GM12873 (cell line): Measurements from ENCODE around the gene PRKAB2.

Experiments
- TF ChIP-seq, protein P1 (sequence below): IDR thresholded peaks from 2 replicates; pipeline ENCODE4 v1.5.1; 2012; ENCODE audit warnings: low read depth, mild to moderate bottlenecking, moderate library complexity, low read length, control low read depth; ENCODE audit not compliant: insufficient read depth; ENCODE audit errors: missing control alignments

The PRKAB2 gene

GRCh38 chr1:147202576-147202975 lies 30.3 kb upstream of the PRKAB2 start:
- TF ChIP-seq, protein P1, sequence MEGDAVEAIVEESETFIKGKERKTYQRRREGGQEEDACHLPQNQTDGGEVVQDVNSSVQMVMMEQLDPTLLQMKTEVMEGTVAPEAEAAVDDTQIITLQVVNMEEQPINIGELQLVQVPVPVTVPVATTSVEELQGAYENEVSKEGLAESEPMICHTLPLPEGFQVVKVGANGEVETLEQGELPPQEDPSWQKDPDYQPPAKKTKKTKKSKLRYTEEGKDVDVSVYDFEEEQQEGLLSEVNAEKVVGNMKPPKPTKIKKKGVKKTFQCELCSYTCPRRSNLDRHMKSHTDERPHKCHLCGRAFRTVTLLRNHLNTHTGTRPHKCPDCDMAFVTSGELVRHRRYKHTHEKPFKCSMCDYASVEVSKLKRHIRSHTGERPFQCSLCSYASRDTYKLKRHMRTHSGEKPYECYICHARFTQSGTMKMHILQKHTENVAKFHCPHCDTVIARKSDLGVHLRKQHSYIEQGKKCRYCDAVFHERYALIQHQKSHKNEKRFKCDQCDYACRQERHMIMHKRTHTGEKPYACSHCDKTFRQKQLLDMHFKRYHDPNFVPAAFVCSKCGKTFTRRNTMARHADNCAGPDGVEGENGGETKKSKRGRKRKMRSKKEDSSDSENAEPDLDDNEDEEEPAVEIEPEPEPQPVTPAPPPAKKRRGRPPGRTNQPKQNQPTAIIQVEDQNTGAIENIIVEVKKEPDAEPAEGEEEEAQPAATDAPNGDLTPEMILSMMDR: no peak

DNA sequence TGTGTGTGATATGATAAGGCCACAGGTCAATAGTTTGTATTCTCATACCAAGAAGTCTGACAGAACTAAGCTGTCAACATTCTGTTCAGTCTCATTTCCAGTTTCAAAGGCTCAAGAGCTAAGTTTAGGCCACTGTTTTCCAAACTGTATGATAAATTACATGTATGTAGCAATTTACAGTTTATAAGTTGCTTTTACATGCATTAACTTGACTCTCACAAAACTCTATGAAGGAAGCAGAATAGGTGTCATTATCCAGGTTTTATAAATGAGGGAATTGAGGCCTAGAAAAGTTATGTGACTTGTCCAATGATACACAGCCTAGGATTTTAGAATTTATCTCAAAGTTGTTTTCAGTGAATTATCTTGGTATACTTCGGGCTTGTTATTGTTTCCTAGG lies 29.5 kb upstream of the PRKAB2 start:
- TF ChIP-seq, protein P1: no peak

GRCh38 chr1:147201276-147201675 lies 29.0 kb upstream of the PRKAB2 start:
- TF ChIP-seq, protein P1: no peak

- TF ChIP-seq, protein P1: no peak
Observed at GRCh38 chr1:147189514-147189913, 17.2 kb upstream of the PRKAB2 start.

- TF ChIP-seq, protein P1: no peak
Observed at GRCh38 chr1:147185432-147185831, 13.2 kb upstream of the PRKAB2 start.

DNA sequence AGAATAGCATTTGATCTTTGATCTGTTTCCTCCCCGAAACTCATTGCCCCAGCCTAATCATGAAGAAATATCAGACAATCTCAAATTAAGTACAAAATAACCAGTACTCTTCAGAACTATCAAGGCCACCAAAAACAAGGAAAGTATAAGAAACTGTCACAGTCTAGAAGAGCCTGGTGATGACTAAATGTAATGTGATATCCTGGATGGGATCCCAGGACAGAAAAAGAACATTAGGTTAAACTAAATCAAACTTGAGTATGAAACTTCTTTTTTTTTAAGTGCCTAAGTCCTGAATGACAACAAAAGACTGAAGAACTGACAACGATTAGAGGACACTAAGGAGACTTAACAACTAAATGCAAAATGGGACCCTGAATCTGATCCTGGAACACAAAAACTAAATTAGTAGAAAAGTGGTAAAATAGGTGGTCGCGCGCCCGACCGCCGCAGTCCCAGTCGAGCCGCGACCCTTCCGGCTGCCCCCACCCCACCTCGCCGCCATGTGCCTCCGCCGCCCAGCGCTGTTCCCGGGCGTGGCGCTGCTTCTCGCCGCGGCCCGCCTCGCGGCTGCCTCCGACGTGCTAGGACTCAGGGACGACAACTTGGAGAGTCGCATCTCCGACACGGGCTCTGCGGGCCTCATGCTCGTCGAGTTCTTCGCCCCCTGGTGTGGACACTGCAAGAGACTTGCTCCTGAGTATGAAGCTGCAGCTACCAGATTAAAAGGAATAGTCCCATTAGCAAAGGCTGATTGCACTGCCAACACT lies 5.5 kb upstream of the PRKAB2 start:
- TF ChIP-seq, protein P1: no peak

DNA sequence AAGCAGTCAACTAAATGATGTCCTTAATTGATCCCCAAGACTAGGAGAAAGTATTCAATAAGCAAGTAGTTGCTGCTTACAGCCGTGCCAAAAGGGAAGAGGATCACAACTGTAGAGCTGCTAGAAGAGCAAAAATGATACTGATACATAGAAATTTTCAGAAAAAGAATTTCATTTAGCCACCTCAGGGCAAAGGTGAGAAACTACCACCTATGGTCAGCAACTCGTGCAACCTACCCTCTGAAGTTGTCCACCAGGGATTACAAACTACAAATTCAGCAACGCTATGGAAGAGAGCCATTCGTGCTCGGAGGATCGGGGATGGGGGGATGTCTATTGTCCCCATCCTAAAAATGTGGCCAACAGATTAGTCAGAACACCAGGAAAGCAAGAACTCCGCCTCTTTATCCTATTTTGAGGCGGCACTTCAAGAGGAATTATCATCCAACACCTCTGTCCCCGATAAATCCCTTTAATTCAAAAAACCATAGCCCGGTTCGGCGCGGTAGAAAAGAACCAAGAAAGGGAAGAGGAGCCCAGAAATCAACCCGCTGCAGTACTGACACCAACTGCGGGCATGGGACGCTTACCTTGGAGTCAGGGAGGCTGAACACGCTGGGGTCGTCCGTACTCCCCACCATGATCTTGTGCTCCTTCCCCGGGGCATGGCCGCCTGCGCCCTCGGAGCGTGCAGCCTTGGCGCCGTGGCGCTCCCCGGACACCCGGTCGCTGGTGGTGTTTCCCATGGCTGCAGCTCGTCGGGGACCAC lies 687 bp downstream of the PRKAB2 start:
- TF ChIP-seq, protein P1: no peak
